Kidney (tissue), 14 donors: ENCODE data around the gene AIF1L. TPM values are rescaled to one million over a fixed set of nuclear protein-coding genes. Genes with fewer than 3 reads are reported as not detected.
A peak's percentile ranks its signal among the peaks of the same experiment; 100 is the strongest.

Experiments
- DNase-seq, 5 donors: peaks; one replicate each; pipeline ENCODE4 v3.0.0-alpha.2; 2013 to 2020
- FAIRE-seq: peaks from 2 replicates; lab custom pipeline; 2012; peaks lifted over from hg19 to GRCh38; lab: Jason Lieb, UNC
- H3K27ac ChIP-seq, 2 donors: one replicate each; pipeline ENCODE4 v1.7.0; 2013; ENCODE audit warnings: low read depth in 2 of 2, low read length in 2 of 2, inconsistent platforms in 1 of 2
- H3K27me3 ChIP-seq: one replicate; pipeline ENCODE4 v1.7.1; 2013; ENCODE audit warnings: low read length, inconsistent platforms; ENCODE audit not compliant: control insufficient read depth, insufficient read depth
- H3K36me3 ChIP-seq, 3 donors: one replicate each; pipeline versions ENCODE4 v1.7.0 to v1.7.1; 2013; ENCODE audit warnings: low read length in 3 of 3, control low read depth in 1 of 3, inconsistent platforms in 1 of 3; ENCODE audit not compliant: insufficient read depth in 3 of 3, control insufficient read depth in 2 of 3
- H3K4me1 ChIP-seq, 3 donors: one replicate each; pipeline versions ENCODE4 v1.7.0 to v1.7.1; 2013; ENCODE audit warnings: low read length in 3 of 3, inconsistent platforms in 1 of 3, low read depth in 1 of 3; ENCODE audit not compliant: control insufficient read depth in 2 of 3, insufficient read depth in 2 of 3
- H3K4me3 ChIP-seq, 3 donors: one replicate each; pipeline versions ENCODE4 v1.7.0 to v1.8.1; 2013; ENCODE audit warnings: low read length in 3 of 3, control low read depth in 1 of 3, inconsistent platforms in 1 of 3
- H3K9ac ChIP-seq, 3 donors: one replicate each; pipeline versions ENCODE4 v1.7.0 to v1.7.1; 2013; ENCODE audit warnings: low read length in 3 of 3, control low read depth in 1 of 3, inconsistent platforms in 1 of 3
- H3K9me3 ChIP-seq, 3 donors: one replicate each; pipeline versions ENCODE4 v1.7.0 to v1.7.1; 2013; ENCODE audit warnings: low read length in 3 of 3, control low read depth in 1 of 3, inconsistent platforms in 1 of 3; ENCODE audit not compliant: control insufficient read depth in 2 of 3, insufficient read depth in 1 of 3
- CTCF ChIP-seq: IDR thresholded peaks from 3 replicates; pipeline ENCODE4 v1.5.1; 2012; ENCODE audit warnings: mild to moderate bottlenecking, moderate library complexity, borderline replicate concordance; ENCODE audit not compliant: insufficient read depth; ENCODE audit errors: extremely low read depth
- intact Hi-C: fragments of 100-400 bp; cut with DNase I; formaldehyde crosslinking; loops from one replicate; pipeline ENCODE4 v1.11.1; 2022
- polyA plus RNA-seq: library from polyadenylated mRNA; stranded (reverse); fragments of 350-450 nt; fragmentation: Illumina TruSeq; extraction: RNeasy Lipid Tissue Mini Kit (QIAGEN cat#74804); gene quantifications from one replicate; pipeline ENCODE4 v1.2.3, GENCODE V29; 2014; ENCODE audit warnings: low read depth, low replicate concordance; ENCODE audit not compliant: insufficient read depth
- total RNA-seq: library from RNA; stranded (reverse); fragmentation: NEBNext Ultra II Directional; extraction: Animal tissue kit (Norgen Biotek cat#: 25700); gene quantifications from one replicate; pipeline ENCODE4 v1.2.1, GENCODE V29; 2021
- donor health status: control.
- donor health status: control.
- donor health status: control.
- donor health status: control.
- donor health status: control.
- donor health status: DM: yes; HTN: yes; CAD: no.
- donor health status: Normal renal cell carcinoma (clear cell type).

AIF1L gene
- total and polyA plus RNA-seq, 2 donors from 2014 or later = 397 to 439 TPM

DNA sequence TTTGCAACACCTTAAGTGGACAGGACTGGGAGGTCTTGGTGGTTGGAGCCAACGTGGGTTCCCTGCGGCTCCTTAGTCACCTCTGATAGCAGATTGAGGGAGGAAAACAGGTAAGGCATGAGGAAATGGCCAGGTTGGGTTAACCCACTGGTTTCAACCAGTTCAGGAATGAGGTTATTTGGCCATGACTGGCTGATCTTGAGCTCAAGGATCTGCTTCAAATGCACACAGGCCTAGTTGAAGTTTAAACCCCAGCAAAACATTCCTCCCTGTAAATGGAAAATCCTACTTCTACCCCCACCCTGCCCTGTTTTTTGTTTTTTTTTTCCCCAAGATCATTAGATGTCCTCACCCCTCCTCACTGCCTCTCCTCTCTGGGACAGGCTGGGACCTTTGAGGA is 25.8 kb downstream of the AIF1L start:
- no peak for TF ChIP-seq CTCF
- H3K4me3 ChIP-seq = peak overlapping the region in 1 of 3 donors; percentile 9
- no peaks in the 10 kb centered on the region for H3K9me3 ChIP-seq
- H3K4me1 ChIP-seq = peaks cover 4 to 30% (median 28%) of the 10 kb centered on the region in 3 donors
- intact Hi-C loops = no loop called here
- H3K36me3 ChIP-seq = peaks cover 2 to 34% (median 7%) of the 10 kb centered on the region in 3 donors
- peak overlapping the region; percentile 93 to 97 for H3K27ac ChIP-seq
- FAIRE-seq = peak; percentile 32
- no peaks in the 10 kb centered on the region for H3K27me3 ChIP-seq
- peak overlapping the region in 1 of 3 donors; percentile 53 for H3K9ac ChIP-seq
- peak in 3 of 5 donors; percentile 50 to 84 (median 62) for DNase-seq

- intact Hi-C loops = no loop called here
Measured at GRCh38 chr9:131125038-131125287, 28.6 kb downstream of the AIF1L start.

GRCh38 chr9:131125288-131126058 is 29.1 kb downstream of the AIF1L start, which contains the start of gene NUP214:
NUP214 (plus strand) TSS chr9:131125586; CDS start chr9:131125705, 119 bp downstream.
- Histone ChIP-seq H3K36me3 (peaks cover 9 to 42% (median 14%) of the 10 kb centered on the region in 3 donors), H3K27ac (peak within 1 kb of the TSS; percentile 73 to 89), H3K4me3 (peak within 1 kb of the TSS; percentile 92 to 98 (median 94)), H3K9ac (peak within 1 kb of the TSS; percentile 59 to 95 (median 86)), H3K9me3 (no peaks in the 10 kb centered on the region), H3K4me1 (peaks cover 4 to 28% (median 26%) of the 10 kb centered on the region in 3 donors), H3K27me3 (no peaks in the 10 kb centered on the region)
- intact Hi-C loops = no loop called here
- FAIRE-seq (no peak), DNase-seq (peak; percentile 99 to 100 (median 99))
- no peak for TF ChIP-seq CTCF

More at GRCh38 chr9:131125038-131125287, 28.6 kb downstream of the AIF1L start:
- FAIRE-seq (no peak), DNase-seq (no peak)
- peak overlapping the region; percentile 56 to 87 (median 85) for H3K9ac ChIP-seq
- peak overlapping the region; percentile 71 to 98 (median 94) for H3K4me3 ChIP-seq
- no peak for TF ChIP-seq CTCF
- no peaks in the 10 kb centered on the region for H3K9me3 ChIP-seq
- H3K4me1 ChIP-seq = peaks cover 4 to 28% (median 28%) of the 10 kb centered on the region in 3 donors
- H3K27ac ChIP-seq = peak overlapping the region; percentile 73 to 89
- H3K27me3 ChIP-seq = no peaks in the 10 kb centered on the region
- peaks cover 9 to 42% (median 14%) of the 10 kb centered on the region in 3 donors for H3K36me3 ChIP-seq
